IPS-18a (cell line): ENCODE measurements around the gene IMMP2L.
A peak's percentile ranks its signal among the peaks of the same experiment; 100 is the strongest.
"Not testable (repeated sequence)": the region's sequence is repeated elsewhere in the genome, so short reads cannot be mapped to it uniquely, and the experiment has no call there.

Experiments used
- H3K27ac ChIP-seq: one replicate; pipeline ENCODE4 v1.5.1; 2013; ENCODE audit warnings: low read length
- H3K27me3 ChIP-seq: one replicate; pipeline ENCODE4 v1.6.1; 2013; ENCODE audit warnings: mild to moderate bottlenecking, low read length; ENCODE audit not compliant: control insufficient read depth, insufficient read depth
- H3K36me3 ChIP-seq: one replicate; pipeline ENCODE4 v1.6.1; 2013; ENCODE audit warnings: low read depth, low read length; ENCODE audit not compliant: control insufficient read depth
- H3K4me1 ChIP-seq: one replicate; pipeline ENCODE4 v1.6.1; 2013; ENCODE audit warnings: low read depth, low read length; ENCODE audit not compliant: control insufficient read depth
- H3K4me3 ChIP-seq: one replicate; pipeline ENCODE4 v1.5.1; 2013; ENCODE audit warnings: low read length
- H3K9ac ChIP-seq: one replicate; pipeline ENCODE4 v1.6.1; 2013; ENCODE audit warnings: mild to moderate bottlenecking, low read length, moderate library complexity
- H3K9me3 ChIP-seq: one replicate; pipeline ENCODE4 v1.6.1; 2013; ENCODE audit warnings: low read depth, low read length; ENCODE audit not compliant: control insufficient read depth

IMMP2L gene

DNA sequence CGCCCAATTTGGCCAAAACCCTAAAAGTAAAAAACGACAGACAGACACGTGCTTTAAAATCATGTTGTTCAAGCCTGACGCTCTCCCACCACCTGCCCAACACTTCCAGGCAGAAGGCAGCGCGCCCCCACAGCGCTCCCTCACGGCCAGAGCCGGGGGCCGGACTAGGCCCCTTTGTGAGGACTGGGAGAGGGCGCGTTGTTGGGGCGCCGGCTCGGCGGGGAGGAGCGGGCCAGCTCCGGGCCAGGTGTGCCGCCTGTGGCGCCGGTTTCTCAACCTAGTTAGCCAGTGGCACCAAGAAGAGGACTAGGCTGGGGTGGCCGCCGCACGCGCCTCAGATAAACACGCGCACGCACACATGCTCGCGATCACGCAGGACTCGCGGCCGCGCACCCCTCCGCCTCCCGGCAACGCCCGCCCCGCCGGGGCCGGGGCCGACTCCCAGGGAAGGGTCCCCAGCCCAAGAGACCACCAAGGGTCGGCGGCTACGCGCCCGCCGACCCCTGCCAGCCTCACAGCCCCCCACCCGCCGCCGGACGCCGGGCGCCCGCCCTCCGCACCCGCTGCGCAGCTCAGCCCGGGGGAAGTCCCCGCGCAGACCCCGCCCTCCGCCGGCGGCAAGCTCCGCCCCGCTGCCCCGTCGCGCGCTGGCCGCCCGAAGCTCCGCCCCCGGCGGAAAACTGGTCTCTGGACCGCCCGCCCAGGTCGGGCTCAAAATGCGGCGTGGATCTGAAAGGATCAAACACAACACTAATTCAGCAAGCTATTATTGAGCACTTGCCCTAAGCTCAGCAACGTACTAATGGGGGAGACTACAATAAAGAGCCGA, at the start of gene IMMP2L:
Gene IMMP2L, minus strand, starts transcription at position 589 of the 829 bp plus-strand sequence.
- Histone ChIP-seq H3K36me3 (peaks cover 6% of the 10 kb centered on the region), H3K4me3 (peak within 1 kb of the TSS; percentile 69), H3K9ac (peak within 1 kb of the TSS; percentile 75), H3K27me3 (no peaks in the 10 kb centered on the region), H3K9me3 (no peaks in the 10 kb centered on the region), H3K4me1 (peaks cover 18% of the 10 kb centered on the region), H3K27ac (peak within 1 kb of the TSS; percentile 24)

DNA sequence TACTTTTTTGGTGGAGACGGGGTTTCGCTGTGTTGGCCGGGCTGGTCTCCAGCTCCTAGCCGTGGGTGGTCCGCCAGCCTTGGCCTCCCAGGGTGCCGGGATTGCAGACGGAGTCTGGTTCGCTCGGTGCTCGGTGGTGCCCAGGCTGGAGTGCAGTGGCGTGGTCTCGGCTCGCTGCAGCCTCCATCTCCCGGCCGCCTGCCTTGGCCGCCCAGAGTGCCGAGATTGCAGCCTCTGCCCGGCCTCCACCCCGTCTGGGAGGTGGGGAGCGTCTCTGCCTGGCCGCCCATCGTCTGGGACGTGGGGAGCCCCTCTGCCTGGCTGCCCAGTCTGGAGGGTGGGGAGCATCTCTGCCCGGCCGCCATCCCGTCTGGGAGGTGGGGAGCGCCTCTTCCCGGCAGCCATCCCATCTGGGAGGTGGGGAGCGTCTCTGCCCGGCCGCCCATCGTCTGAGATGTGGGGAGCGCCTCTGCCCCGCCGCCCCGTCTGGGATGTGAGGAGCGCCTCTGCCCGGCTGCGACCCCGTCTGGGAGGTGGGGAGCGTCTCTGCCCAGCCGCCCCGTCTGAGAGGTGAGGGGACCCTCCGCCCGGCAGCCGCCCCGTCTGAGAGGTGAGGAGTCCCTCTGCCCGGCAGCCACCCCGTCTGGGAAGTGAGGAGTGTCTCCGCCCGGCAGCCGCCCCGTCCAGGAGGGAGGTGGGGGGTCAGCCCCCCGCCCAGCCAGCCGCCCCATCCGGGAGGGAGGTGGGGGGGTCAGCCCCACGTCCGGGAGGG, 47.4 kb upstream of the IMMP2L start:
- H3K4me3 ChIP-seq, H3K9me3 ChIP-seq, H3K4me1 ChIP-seq, H3K36me3 ChIP-seq, H3K27ac ChIP-seq, H3K27me3 ChIP-seq, H3K9ac ChIP-seq: not testable (repeated sequence)

DNA sequence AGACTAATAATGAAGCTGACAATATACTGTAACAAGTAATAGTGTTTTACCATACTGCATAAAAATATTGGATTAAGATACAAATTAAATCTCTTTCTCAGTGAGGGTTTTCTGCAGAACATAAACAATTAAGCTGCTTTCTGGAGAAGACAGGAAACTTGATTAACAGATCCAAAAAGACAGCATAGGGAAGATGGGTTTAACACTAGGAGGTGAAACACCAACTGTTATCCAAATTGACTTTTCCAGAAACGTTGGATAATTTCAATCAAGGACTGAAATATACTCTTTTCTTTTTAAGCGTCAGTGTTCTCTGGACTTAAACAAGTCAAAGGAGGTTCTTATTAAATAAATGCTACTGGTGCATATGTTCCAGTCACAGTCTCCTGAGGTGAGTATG, 45.3 kb upstream of the IMMP2L start:
- Histone ChIP-seq H3K9me3 (no peaks in the 10 kb centered on the region), H3K36me3 (no peaks in the 10 kb centered on the region), H3K4me3 (no peak overlapping the region), H3K4me1 (no peaks in the 10 kb centered on the region), H3K27me3 (no peaks in the 10 kb centered on the region), H3K9ac (no peak overlapping the region), H3K27ac (no peak overlapping the region)

DNA sequence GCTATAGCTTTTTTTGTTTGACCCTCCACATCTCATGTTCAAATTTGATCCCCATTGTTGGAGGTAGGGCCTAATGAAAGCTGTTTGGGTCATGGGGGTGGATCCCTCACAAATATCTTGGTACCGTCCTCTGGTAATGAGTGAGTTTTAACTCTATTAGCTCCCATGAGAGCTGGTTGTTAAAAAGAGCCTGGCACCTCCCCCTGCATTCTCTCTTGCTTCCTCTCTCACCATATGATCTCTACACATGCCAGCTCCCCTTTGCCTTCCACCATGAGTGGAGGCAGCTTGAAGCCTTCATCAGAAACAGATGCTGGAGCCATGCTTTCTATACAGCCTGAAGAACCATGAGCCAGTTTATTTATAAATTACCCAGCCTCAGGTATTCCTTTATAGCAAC, 43.0 kb upstream of the IMMP2L start:
- Histone ChIP-seq H3K9ac (no peak overlapping the region), H3K27me3 (no peaks in the 10 kb centered on the region), H3K36me3 (no peaks in the 10 kb centered on the region), H3K4me3 (no peak overlapping the region), H3K4me1 (no peaks in the 10 kb centered on the region), H3K9me3 (no peaks in the 10 kb centered on the region), H3K27ac (no peak overlapping the region)

DNA sequence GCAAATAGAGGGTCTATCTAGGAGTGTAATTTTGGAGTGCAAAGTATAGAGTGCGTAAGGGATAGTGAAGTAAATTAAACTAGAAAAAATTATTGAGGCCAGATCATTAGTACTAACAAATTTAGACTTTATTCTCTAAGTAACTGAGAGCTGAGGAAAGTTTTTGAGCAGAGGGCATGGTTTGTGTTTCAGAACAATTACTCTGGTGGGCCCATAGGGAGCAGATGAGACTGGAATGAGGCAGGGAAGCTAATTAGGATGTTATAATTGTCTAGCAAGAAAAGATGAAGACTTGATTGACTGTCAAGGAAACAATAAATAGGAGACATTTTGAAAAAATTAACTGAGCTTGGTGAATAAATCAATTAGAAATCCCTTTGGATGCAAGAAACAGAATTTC, 37.8 kb upstream of the IMMP2L start:
- no peak overlapping the region for H3K4me3 ChIP-seq
- H3K4me1 ChIP-seq = peaks cover 5% of the 10 kb centered on the region
- no peaks in the 10 kb centered on the region for H3K9me3 ChIP-seq
- H3K27me3 ChIP-seq = no peaks in the 10 kb centered on the region
- H3K9ac ChIP-seq = no peak overlapping the region
- no peaks in the 10 kb centered on the region for H3K36me3 ChIP-seq
- no peak overlapping the region for H3K27ac ChIP-seq

DNA sequence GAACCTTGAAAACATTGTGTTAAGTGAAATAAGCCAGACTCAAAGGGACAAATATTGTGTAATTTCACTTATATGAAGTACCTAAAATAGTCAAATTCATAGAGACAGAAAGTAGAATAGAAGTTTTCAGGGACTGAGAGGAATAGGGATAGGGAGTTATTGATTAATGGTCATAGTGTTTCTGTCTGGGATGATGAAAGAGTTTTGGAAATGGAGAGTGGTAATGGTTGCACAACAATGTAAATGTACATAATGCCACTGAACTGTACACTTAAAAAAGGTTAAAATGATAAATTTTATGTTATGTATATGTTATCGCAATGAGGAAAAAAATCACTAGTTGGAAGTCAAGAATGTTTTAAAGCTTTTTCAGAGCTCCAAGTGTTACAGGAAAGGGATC, 33.5 kb upstream of the IMMP2L start:
- Histone ChIP-seq H3K4me1 (peaks cover 5% of the 10 kb centered on the region), H3K9me3 (no peaks in the 10 kb centered on the region), H3K27ac (no peak overlapping the region), H3K27me3 (no peaks in the 10 kb centered on the region), H3K9ac (no peak overlapping the region), H3K4me3 (no peak overlapping the region), H3K36me3 (no peaks in the 10 kb centered on the region)

DNA sequence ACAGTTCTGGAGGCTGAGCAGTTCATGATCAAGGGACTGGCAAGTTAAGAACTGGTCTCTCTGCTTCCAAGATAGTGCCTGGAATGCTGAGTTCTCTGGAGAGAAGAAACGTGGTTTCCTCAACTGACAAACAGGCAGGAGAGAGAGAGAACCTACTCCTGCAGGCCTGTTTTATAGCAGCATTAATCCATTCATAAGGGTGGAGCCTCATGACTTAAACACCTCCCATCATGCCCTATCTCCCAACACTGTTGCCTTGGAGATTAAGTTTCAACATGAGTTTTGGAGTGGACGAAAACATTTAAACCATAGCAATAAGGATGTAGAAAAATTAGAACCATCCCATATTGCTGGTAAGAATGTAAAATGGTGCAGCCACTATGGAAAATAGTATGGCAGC, 32.3 kb upstream of the IMMP2L start:
- H3K36me3 ChIP-seq = no peaks in the 10 kb centered on the region
- H3K4me3 ChIP-seq = no peak overlapping the region
- H3K9ac ChIP-seq = no peak overlapping the region
- no peaks in the 10 kb centered on the region for H3K27me3 ChIP-seq
- H3K9me3 ChIP-seq = no peaks in the 10 kb centered on the region
- peaks cover 5% of the 10 kb centered on the region for H3K4me1 ChIP-seq
- H3K27ac ChIP-seq = no peak overlapping the region

DNA sequence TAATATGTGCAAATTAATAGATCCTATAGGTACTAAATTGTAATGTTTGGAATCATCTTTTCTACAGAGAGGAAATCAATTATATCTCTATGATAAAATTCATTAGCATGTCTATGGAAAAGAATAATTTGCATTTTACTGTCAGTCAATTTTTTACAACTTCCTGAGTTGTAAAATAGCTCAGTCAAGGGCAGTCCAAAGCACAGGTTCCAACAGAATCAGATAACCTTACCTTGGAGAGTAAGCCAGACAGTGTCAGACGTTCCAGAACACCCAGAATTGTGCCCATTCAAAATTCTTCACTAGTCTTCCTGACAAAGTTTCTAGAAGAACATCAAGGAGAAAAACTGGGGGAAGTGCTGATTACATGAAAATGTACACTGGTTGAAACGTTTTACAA, 31.1 kb upstream of the IMMP2L start:
- Histone ChIP-seq H3K9ac (no peak overlapping the region), H3K9me3 (no peaks in the 10 kb centered on the region), H3K27ac (no peak overlapping the region), H3K36me3 (no peaks in the 10 kb centered on the region), H3K27me3 (no peaks in the 10 kb centered on the region), H3K4me1 (peaks cover 5% of the 10 kb centered on the region), H3K4me3 (no peak overlapping the region)

DNA sequence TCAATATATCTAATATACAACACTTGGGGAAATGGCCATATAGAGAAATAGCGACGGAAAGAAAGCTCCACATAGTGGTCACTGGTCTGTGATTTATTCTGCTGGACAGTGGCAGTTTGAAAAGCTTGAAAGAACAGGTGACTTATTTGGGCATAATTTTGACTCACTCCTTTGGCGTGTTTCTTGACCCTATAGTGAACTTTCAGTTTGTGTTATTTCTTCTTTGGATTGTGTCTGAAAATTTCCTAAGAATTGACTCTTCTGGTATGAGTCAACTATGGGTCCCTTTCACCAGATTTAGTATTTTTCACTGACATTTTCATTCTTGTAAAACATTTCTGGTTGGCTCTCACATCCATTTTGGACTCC, 25.8 kb upstream of the IMMP2L start:
- H3K27me3 ChIP-seq = no peaks in the 10 kb centered on the region
- H3K4me1 ChIP-seq = no peaks in the 10 kb centered on the region
- no peak overlapping the region for H3K4me3 ChIP-seq
- H3K27ac ChIP-seq = no peak overlapping the region
- H3K9me3 ChIP-seq = no peaks in the 10 kb centered on the region
- H3K36me3 ChIP-seq = no peaks in the 10 kb centered on the region
- H3K9ac ChIP-seq = no peak overlapping the region

DNA sequence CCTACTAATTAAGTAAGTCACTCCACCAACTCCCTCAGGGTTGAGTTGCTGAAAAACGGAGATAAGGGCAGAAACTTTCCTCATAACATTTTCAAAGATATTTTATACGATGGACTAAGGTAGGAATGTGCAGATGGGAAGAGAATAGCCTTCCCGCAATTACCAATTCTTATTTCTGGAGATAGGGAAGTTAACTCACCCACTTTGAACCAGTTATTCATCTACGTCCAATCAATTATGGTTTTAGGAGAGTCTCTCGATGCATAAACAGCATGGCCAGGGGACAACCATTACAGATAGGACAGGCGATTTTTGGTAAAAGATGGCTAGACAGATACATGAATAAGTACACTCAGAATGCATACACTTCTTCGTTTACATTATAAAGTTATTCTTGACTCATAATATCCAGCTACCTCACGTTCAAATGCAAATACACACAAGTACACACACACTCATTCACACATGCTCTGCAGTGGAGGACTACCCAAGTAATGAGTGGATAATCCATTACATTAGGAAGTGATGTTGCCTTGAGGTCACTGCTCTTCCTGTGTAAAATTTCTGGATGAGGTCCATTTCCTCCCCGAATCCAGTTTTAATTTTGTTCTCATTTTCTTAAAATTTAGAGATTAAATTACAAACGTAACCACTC, 25.2 kb upstream of the IMMP2L start:
- Histone ChIP-seq H3K4me3 (no peak overlapping the region), H3K27ac (no peak overlapping the region), H3K36me3 (no peaks in the 10 kb centered on the region), H3K9me3 (no peaks in the 10 kb centered on the region), H3K9ac (no peak overlapping the region), H3K4me1 (no peaks in the 10 kb centered on the region), H3K27me3 (no peaks in the 10 kb centered on the region)

DNA sequence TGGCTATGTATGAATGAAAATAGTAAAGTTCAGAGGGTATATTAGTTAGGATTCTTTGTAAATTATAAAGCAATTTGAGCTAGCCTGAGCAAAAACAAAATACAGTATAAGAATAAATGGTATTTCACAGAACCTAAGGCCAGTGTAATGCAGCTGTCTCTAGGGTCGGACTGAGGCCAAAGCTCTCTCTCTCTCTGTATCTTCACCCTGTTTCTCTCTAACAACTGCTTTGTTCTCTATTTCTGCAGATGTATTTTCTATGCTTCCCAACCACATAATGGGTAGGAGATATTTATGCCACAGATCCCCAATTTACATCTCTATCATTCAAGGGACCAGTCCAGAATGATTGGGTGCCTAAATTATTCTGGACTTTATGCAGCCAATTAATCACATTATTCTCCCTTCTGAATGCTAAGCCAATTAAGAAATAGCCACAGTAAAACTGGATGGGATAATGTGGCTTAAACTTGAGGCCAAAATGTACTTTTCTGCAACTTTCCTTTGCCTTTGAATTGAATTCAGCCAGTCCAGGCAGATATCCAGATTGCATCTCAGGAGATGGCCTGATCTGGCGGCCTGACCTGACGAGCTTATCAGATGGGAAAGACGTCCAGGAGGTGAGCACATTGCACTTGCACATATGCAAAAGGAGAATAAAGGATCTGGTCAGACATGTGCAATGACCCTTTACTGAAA, 24.6 kb upstream of the IMMP2L start:
- Histone ChIP-seq H3K9me3 (no peaks in the 10 kb centered on the region), H3K9ac (no peak overlapping the region), H3K4me3 (no peak overlapping the region), H3K36me3 (no peaks in the 10 kb centered on the region), H3K27ac (no peak overlapping the region), H3K27me3 (no peaks in the 10 kb centered on the region), H3K4me1 (no peaks in the 10 kb centered on the region)
